NCI-H1105 treated with DMSO at 0.1 percent for 48 hours (cell line): Measurements from ENCODE around the gene ZNF341.

ENCODE experiments used
- DNase-seq: peaks from one replicate; lab custom pipeline; 2025; lab: John Stamatoyannopoulos, UW

Gene ZNF341

GRCh38 chr20:33825340-33826269 lies 93.8 kb downstream of the ZNF341 start:
- DNase-seq, result no peak

GRCh38 chr20:33826270-33826897 lies 94.6 kb downstream of the ZNF341 start:
- DNase-seq, result no peak

- DNase-seq, result no peak
Observed at GRCh38 chr20:33827109-33827508, 95.3 kb downstream of the ZNF341 start.

GRCh38 chr20:33827634-33828325 lies 96.0 kb downstream of the ZNF341 start:
- DNase-seq, result no peak

- no peak for DNase-seq
Observed at GRCh38 chr20:33828326-33828844, 96.6 kb downstream of the ZNF341 start.

- DNase-seq, result no peak
Observed at GRCh38 chr20:33828967-33829560, 97.3 kb downstream of the ZNF341 start.

- DNase-seq, result no peak
Observed at GRCh38 chr20:33829636-33830035, 97.8 kb downstream of the ZNF341 start.

GRCh38 chr20:33830371-33830770 lies 98.6 kb downstream of the ZNF341 start:
- no peak for DNase-seq

- no peak for DNase-seq
Observed at GRCh38 chr20:33832103-33832804, 100.5 kb downstream of the ZNF341 start.

GRCh38 chr20:33833333-33833732 lies 101.5 kb downstream of the ZNF341 start:
- DNase-seq, result no peak

- no peak for DNase-seq
Observed at GRCh38 chr20:33835615-33836172, 103.9 kb downstream of the ZNF341 start.

- no peak for DNase-seq
Observed at GRCh38 chr20:33836277-33836676, 104.5 kb downstream of the ZNF341 start.

GRCh38 chr20:33837096-33837830 lies 105.5 kb downstream of the ZNF341 start:
- no peak for DNase-seq

GRCh38 chr20:33838035-33838864 lies 106.5 kb downstream of the ZNF341 start:
- DNase-seq, result no peak

- DNase-seq, result peak; percentile 89
Observed at GRCh38 chr20:33839591-33839990, 107.8 kb downstream of the ZNF341 start.

- DNase-seq, result peak; percentile 53
Observed at GRCh38 chr20:33840160-33840559, 108.4 kb downstream of the ZNF341 start.

GRCh38 chr20:33840759-33841435 lies 109.1 kb downstream of the ZNF341 start:
- peak; percentile 4 for DNase-seq

- no peak for DNase-seq
Observed at GRCh38 chr20:33841436-33841799, 109.6 kb downstream of the ZNF341 start.
